Measurements from ENCODE around the gene TNNI2.

- TF ChIP-seq CTCF (IDR thresholded peaks at IDR 0.05) (no peak), EZH2 (IDR thresholded peaks at IDR 0.05; ENCODE audit: borderline replicate concordance, insufficient read depth, low read depth, low read length, poor library complexity, severe bottlenecking) (no peak)
Observed at GRCh38 chr11:1864231-1864630, 25.4 kb downstream of the TNNI2 start.
